ENCODE data around the gene RASL12. TPM values are rescaled to one million over a fixed set of nuclear protein-coding genes. Genes with fewer than 3 reads are reported as not detected.
A peak's percentile ranks its signal among the peaks of the same experiment; 100 is the strongest.

Gene RASL12
- total RNA-seq, 1 donor from 2014 or later, result 1.5 TPM

DNA sequence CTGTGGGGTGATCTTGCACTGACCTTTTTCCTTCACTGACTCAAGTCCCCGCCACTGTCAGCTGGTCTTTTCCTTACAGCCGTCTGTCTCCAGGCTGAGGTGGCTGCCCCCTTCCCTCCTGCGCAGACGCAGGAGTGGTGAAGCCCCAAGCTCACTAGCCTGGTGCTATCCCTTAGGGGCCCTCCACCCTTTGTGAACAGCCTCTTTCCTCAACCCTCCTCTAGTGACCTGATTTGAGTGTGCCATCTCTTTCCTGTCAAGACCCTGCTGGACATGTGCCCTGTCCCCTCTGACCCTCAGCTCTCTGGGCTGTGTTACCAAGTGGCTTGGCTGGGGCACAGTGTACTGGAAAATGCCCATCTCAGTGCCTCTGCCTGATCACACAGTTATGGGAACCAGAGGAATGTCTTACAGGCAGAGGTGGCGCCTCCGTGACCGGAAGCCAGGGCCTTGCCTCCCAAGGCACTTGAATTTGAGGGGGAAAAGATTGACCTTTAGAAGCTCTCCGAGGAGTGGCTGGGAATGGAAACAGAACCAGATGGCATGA, 17.5 kb upstream of the RASL12 start:
- TF ChIP-seq, protein P1, sequence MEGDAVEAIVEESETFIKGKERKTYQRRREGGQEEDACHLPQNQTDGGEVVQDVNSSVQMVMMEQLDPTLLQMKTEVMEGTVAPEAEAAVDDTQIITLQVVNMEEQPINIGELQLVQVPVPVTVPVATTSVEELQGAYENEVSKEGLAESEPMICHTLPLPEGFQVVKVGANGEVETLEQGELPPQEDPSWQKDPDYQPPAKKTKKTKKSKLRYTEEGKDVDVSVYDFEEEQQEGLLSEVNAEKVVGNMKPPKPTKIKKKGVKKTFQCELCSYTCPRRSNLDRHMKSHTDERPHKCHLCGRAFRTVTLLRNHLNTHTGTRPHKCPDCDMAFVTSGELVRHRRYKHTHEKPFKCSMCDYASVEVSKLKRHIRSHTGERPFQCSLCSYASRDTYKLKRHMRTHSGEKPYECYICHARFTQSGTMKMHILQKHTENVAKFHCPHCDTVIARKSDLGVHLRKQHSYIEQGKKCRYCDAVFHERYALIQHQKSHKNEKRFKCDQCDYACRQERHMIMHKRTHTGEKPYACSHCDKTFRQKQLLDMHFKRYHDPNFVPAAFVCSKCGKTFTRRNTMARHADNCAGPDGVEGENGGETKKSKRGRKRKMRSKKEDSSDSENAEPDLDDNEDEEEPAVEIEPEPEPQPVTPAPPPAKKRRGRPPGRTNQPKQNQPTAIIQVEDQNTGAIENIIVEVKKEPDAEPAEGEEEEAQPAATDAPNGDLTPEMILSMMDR (conservative IDR thresholded peaks at IDR 0.05), result no peak
- Mint-ChIP-seq H3K27ac (ENCODE audit: unreplicated experiment) (no peak overlapping the region), H3K36me3 (ENCODE audit: low read depth) (no peaks in the 10 kb centered on the region), H3K4me3 (no peak overlapping the region), H3K4me1 (peaks cover 63% of the 10 kb centered on the region), H3K9me3 (no peaks in the 10 kb centered on the region), H3K27me3 (ENCODE audit: low read depth) (peaks cover 13% of the 10 kb centered on the region)
- DNase-seq (ENCODE audit: low read depth, low spot score), result no peak

- H3K27ac Mint-ChIP-seq (ENCODE audit: unreplicated experiment), result no peak overlapping the region
- no peak overlapping the region for H3K4me3 Mint-ChIP-seq
- no peaks in the 10 kb centered on the region for H3K9me3 Mint-ChIP-seq
- peaks cover 63% of the 10 kb centered on the region for H3K4me1 Mint-ChIP-seq
- DNase-seq (ENCODE audit: low read depth, low spot score), result no peak
- H3K27me3 Mint-ChIP-seq (ENCODE audit: low read depth), result peaks cover 13% of the 10 kb centered on the region
- no peaks in the 10 kb centered on the region for H3K36me3 Mint-ChIP-seq (ENCODE audit: low read depth)
- TF ChIP-seq, protein P1 (conservative IDR thresholded peaks at IDR 0.05), result no peak
Observed at GRCh38 chr15:65084500-65085206, 16.9 kb upstream of the RASL12 start.

DNA sequence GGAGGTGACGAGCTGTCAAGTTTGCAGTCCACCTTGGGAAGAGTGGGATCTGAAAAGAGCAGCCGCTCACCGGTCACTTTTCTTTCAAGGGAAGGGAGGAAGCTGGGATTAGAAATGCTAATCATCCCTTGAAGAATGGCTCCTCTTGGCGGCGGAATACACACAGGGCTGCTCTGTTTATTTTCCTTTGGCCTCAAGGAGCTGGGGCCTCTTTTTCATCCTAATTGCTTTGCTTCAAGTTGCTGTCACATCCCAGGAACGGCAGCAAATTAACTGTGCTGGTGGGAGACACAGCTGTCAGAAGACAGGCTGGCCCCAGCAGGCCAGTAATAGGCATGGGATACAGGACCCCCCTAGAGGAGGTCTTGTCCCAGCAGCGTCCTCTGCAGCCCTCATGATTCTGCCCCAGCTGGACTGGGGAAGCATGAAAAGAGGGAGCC, 15.5 kb upstream of the RASL12 start:
- H3K9me3 Mint-ChIP-seq, result no peaks in the 10 kb centered on the region
- peaks cover 57% of the 10 kb centered on the region for H3K4me1 Mint-ChIP-seq
- DNase-seq (ENCODE audit: low read depth, low spot score), result peak; percentile 28
- H3K36me3 Mint-ChIP-seq (ENCODE audit: low read depth), result no peaks in the 10 kb centered on the region
- peaks cover 20% of the 10 kb centered on the region for H3K27me3 Mint-ChIP-seq (ENCODE audit: low read depth)
- TF ChIP-seq, protein P1 (conservative IDR thresholded peaks at IDR 0.05), result peak; percentile 42
- H3K4me3 Mint-ChIP-seq, result peak overlapping the region; percentile 64
- peak overlapping the region; percentile 79 for H3K27ac Mint-ChIP-seq (ENCODE audit: unreplicated experiment)

DNA sequence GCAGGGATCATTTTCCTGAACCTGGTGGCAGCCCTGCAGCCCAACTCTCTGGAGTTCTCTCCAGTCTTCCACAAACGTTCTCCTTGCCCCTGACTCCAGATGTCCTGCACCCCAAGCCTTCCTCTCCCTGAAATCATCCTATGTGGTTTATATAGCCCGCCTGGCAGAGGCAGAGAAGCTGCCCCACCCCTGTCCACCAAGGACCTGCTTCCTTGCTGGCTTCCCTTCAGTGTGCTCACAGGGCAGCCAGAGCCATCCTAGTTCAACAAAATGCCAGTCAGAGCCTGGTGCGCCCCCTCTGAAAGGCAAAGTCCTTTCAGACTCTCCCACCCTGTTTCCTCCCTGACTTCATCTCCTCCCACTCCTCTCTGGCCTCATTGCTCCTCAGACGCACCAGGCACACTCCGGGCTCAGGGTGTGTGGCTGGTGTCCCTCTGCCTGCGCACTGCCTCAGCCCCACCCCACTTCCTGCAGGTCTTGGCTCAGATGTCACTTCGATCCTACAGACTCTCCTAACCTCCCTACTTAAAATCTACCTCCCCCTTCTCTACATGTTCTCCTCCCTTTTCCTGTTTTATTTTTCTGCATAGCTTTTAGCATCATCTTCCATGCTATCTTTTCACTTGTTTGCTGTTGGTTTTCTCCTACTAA, 14.6 kb upstream of the RASL12 start:
- Mint-ChIP-seq H3K4me1 (peaks cover 62% of the 10 kb centered on the region), H3K27me3 (ENCODE audit: low read depth) (peaks cover 22% of the 10 kb centered on the region), H3K36me3 (ENCODE audit: low read depth) (no peaks in the 10 kb centered on the region), H3K27ac (ENCODE audit: unreplicated experiment) (peak overlapping the region; percentile 39), H3K4me3 (peak overlapping the region; percentile 64), H3K9me3 (no peaks in the 10 kb centered on the region)
- DNase-seq (ENCODE audit: low read depth, low spot score), result no peak
- TF ChIP-seq, protein P1 (conservative IDR thresholded peaks at IDR 0.05), result no peak

DNA sequence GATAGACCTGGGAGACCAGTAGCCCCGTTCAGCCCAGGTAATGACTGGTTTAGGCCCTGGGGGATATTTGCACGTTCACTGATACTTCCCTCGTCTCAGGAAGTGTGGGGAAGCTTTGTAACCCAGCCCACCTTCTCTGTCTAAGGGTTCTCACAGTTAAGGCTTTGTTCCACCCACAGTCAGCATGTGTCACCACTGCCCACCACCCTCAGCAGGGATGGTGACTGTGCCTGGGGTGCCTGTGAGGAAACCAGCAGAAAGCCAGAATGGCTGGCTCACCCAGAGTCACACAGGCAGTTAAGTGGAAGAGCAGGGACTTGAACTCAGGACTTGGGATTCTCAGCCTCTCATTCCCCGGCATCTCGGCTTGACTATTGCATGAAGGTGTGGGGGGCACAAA, 14.0 kb upstream of the RASL12 start:
- peaks cover 22% of the 10 kb centered on the region for H3K27me3 Mint-ChIP-seq (ENCODE audit: low read depth)
- H3K4me3 Mint-ChIP-seq, result no peak overlapping the region
- no peaks in the 10 kb centered on the region for H3K36me3 Mint-ChIP-seq (ENCODE audit: low read depth)
- H3K27ac Mint-ChIP-seq (ENCODE audit: unreplicated experiment), result no peak overlapping the region
- no peak for DNase-seq (ENCODE audit: low read depth, low spot score)
- H3K9me3 Mint-ChIP-seq, result no peaks in the 10 kb centered on the region
- TF ChIP-seq, protein P1 (conservative IDR thresholded peaks at IDR 0.05), result no peak
- peaks cover 62% of the 10 kb centered on the region for H3K4me1 Mint-ChIP-seq

Data from neural crest cell (in vitro differentiated cells).